Measurements from ENCODE around the gene GAPVD1.

GRCh38 chr9:125262294-125262991 lies 817 bp downstream of the GAPVD1 start:
- no peak for TF ChIP-seq NR1H2 (CRISPR knock-in tag; IDR thresholded peaks at IDR 0.05)
- no peak for TF ChIP-seq NFYB (CRISPR knock-in tag; conservative IDR thresholded peaks at IDR 0.05; ENCODE audit: low read depth)
- TF ChIP-seq, protein P1, sequence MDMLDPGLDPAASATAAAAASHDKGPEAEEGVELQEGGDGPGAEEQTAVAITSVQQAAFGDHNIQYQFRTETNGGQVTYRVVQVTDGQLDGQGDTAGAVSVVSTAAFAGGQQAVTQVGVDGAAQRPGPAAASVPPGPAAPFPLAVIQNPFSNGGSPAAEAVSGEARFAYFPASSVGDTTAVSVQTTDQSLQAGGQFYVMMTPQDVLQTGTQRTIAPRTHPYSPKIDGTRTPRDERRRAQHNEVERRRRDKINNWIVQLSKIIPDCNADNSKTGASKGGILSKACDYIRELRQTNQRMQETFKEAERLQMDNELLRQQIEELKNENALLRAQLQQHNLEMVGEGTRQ (CRISPR knock-in tag; IDR thresholded peaks at IDR 0.05), result no peak
